Transverse colon (tissue), 4 donors: ENCODE data around the gene COL11A2. TPM values are rescaled to one million over a fixed set of nuclear protein-coding genes. Genes with fewer than 3 reads are reported as not detected.

Experiments used
- DNase-seq: peaks from one replicate; pipeline ENCODE4 v3.0.0-alpha.2; 2019
- H3K27ac ChIP-seq, 4 donors: fragments of 200-600 bp; sonication (generic); 2 replicates each; pipeline ENCODE4 v1.5.1; 2016 to 2018; ENCODE audit warnings: inconsistent platforms in 4 of 4
- H3K27me3 ChIP-seq: fragments of 200-600 bp; sonication (generic); 2 replicates; pipeline ENCODE4 v1.5.1; 2017; ENCODE audit warnings: inconsistent platforms
- H3K36me3 ChIP-seq, 4 donors: fragments of 200-600 bp; sonication (generic); 2 replicates each; pipeline ENCODE4 v1.5.1; 2017 to 2019; ENCODE audit warnings: inconsistent platforms in 4 of 4
- H3K4me1 ChIP-seq, 4 donors: fragments of 200-600 bp; sonication (generic); 2 replicates each; pipeline ENCODE4 v1.5.1; 2017 to 2020; ENCODE audit warnings: inconsistent platforms in 4 of 4
- H3K4me3 ChIP-seq, 4 donors: fragments of 200-600 bp; sonication (generic); 1 replicate in 1 of 4; 2 replicates in 3 of 4; pipeline versions ENCODE4 v1.5.1 to v1.6.1; 2017 to 2019; ENCODE audit warnings: inconsistent platforms in 4 of 4
- H3K9me3 ChIP-seq, 2 donors: fragments of 200-600 bp; sonication (generic); 2 replicates each; pipeline ENCODE4 v1.5.1; 2017 to 2019; ENCODE audit warnings: inconsistent platforms in 2 of 2
- EP300 ChIP-seq: sonication (generic); formaldehyde crosslinking; IDR thresholded peaks from one replicate; pipeline ENCODE4 v1.6.1; 2017; ENCODE audit warnings: antibody characterized with exemption, low read depth
- POLR2A ChIP-seq: fragments of 450-650 bp; IDR thresholded peaks from one replicate; pipeline ENCODE4 v1.6.1; 2016; ENCODE audit warnings: antibody characterized with exemption, mild to moderate bottlenecking, moderate library complexity
- POLR2AphosphoS5 ChIP-seq, 3 donors: sonication (generic); formaldehyde crosslinking; IDR thresholded peaks; one replicate each; pipeline ENCODE4 v1.6.1; 2016; ENCODE audit warnings: antibody characterized with exemption in 3 of 3
- WGBS, 2 donors: methylation state at CpG; one replicate each; pipeline ENCODE4 v1.1.5; 2018; ENCODE audit warnings: low coverage in 1 of 2; 5-methylcytosine and 5-hydroxymethylcytosine counted together
- in situ Hi-C, 4 donors: fragments of 200-750 bp; cut with MboI; loops; one replicate each; pipeline versions ENCODE4 v1.15.0 to v1.15.1; 2017; ENCODE audit warnings: low sequenced_read_pairs in 3 of 4, low pct_ligation_motif_present in 1 of 4, low pct_unique_long_range_greater_than_20kb in 1 of 4
- intact Hi-C: fragments of 100-400 bp; cut with DNase I; formaldehyde crosslinking; loops from one replicate; pipeline ENCODE4 v1.15.1; 2023; ENCODE audit warnings: low total_unique reads
- total RNA-seq, 4 donors: library from RNA; depleted of rRNA; stranded (reverse); fragments of >200 nt; gene quantifications; one replicate each; pipeline ENCODE4 v1.1.0, GENCODE V29; 2016
- TF ChIP-seq, protein P1 (sequence below), 5 experiments: fragments of 200-600 bp in 3 of 5; fragments of 450-650 bp in 2 of 5; sonication (generic) in 3 of 5; IDR thresholded peaks; 1 replicate in 2 of 5; 2 replicates in 3 of 5; pipeline ENCODE4 v1.5.1; 2016 to 2017; ENCODE audit warnings: antibody characterized with exemption in 5 of 5, inconsistent platforms in 3 of 5, mild to moderate bottlenecking in 2 of 5, moderate library complexity in 1 of 5

COL11A2 gene
- total RNA-seq, 4 donors from 2014 or later, result 0.14 to 0.79 (median 0.75) TPM; not detected in 1

DNA sequence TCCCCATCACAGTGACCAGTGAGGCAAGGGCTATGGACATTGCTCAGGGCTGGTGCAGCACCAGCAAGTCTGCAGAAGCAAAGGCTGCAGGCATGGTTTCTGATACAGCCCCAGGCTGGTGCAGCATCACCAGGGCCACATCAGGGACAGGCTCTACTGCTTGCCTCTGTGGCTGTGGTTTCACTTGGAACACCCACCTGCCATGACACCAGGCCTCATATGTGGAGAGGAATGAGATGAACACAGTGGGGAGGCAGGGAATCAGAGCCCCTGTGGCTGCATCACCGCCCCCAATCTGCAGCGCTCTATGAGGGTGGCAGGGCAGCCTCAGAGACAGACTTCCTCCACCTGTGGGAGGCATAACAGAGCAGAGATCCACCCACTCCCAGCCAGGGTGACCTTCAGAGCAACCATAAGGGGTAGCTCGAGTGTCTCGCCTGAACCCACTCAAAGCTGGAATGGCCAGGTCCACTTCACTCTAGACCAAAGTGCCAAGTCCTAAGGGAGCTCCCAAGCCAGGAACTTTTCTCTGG is 23.9 kb upstream of the COL11A2 start:
- TF ChIP-seq, protein P1, sequence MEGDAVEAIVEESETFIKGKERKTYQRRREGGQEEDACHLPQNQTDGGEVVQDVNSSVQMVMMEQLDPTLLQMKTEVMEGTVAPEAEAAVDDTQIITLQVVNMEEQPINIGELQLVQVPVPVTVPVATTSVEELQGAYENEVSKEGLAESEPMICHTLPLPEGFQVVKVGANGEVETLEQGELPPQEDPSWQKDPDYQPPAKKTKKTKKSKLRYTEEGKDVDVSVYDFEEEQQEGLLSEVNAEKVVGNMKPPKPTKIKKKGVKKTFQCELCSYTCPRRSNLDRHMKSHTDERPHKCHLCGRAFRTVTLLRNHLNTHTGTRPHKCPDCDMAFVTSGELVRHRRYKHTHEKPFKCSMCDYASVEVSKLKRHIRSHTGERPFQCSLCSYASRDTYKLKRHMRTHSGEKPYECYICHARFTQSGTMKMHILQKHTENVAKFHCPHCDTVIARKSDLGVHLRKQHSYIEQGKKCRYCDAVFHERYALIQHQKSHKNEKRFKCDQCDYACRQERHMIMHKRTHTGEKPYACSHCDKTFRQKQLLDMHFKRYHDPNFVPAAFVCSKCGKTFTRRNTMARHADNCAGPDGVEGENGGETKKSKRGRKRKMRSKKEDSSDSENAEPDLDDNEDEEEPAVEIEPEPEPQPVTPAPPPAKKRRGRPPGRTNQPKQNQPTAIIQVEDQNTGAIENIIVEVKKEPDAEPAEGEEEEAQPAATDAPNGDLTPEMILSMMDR (IDR thresholded peaks at IDR 0.05), result no peak
- TF ChIP-seq POLR2A, result no peak
- WGBS, 2 donors, result 92% methylated on average over 4 of the region's 4 CpGs; no CpG with 5 or more reads in 1 of the 2 donors
- peaks cover 0 to 19% (median 9%) of the 10 kb centered on the region in 4 donors for H3K4me1 ChIP-seq
- no peak overlapping the region for H3K27ac ChIP-seq
- no peak for DNase-seq
- in situ Hi-C loops, result no loop called here
- H3K36me3 ChIP-seq, result no peaks in the 10 kb centered on the region
- intact Hi-C loops, result no loop called here
- peaks cover 32% of the 10 kb centered on the region for H3K27me3 ChIP-seq
- no peaks in the 10 kb centered on the region for H3K9me3 ChIP-seq
- H3K4me3 ChIP-seq, result no peak overlapping the region

DNA sequence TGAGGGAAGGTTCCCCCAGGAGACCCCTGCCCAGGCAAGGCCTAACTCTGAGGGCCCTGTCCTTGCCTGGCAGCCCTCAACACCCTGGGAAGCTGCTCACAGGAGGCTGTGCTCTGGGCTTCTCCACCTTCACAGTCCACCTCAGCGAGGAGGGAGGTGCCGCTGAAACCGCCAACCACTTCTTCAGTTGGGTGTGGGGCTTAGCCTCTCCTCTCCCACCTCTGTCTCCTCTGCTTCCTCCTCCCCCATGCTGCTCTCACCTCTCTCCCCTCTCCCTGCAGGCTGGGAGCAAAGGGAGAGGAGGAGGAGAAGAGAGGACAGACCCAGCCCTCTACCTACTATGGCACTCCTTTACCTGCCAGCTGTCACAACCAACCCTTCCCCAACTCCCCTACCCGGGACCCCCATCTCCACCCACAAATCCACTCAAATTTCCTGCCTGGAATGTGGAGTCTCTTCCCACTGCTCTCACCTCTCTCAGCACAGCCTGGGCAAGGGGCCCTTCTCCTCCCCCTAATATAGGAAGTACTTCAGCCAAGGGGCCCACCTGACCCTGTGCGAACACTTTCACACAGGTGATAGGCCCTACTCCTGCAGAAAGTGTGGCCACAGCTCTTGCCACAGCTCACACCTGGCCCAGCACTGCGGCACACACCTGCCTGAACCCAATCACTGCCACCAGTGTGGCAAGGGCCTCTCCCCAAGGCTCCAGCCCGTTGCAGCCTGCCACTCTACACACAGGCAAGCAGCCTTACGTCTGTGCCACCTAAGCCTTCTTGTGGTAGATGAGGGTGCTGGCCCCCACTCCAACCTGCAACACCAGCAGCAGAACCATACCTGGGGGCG is 23.2 kb upstream of the COL11A2 start:
- in situ Hi-C loops, result no loop called here
- WGBS, 2 donors, result 77% methylated on average over 8 of the region's 9 CpGs; no CpG with 5 or more reads in 1 of the 2 donors

DNA sequence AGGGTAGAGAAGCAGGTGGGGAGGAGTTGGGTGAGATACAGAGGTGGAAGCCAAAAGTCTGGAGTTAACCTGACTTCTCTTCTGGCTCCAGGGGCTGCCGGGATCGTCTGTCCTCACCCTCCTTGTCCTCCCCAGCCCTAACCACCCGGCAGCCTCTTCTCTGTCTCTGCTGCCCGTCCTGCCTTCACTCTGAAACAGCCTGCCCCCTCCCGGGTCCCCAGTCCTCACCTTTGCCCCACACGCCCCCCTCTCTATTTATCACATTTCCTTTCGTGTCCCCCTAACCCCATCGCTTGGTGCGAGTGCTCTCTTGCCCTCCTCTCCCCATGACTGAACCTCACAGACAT is 21.7 kb upstream of the COL11A2 start:
- peaks cover 18% of the 10 kb centered on the region for H3K27me3 ChIP-seq
- 16 to 40% methylated on average over 1 to 9 of the region's 9 CpGs for WGBS, 2 donors
- H3K36me3 ChIP-seq, result peaks cover 0 to 11% (median 0%) of the 10 kb centered on the region in 4 donors
- peak overlapping the region in 1 of 4 donors; percentile 14 for H3K4me3 ChIP-seq
- intact Hi-C loops, result no loop called here
- in situ Hi-C loops, result no loop called here
- H3K9me3 ChIP-seq, result no peaks in the 10 kb centered on the region
- H3K4me1 ChIP-seq, result peaks cover under 1 to 23% (median 11%) of the 10 kb centered on the region in 4 donors
- DNase-seq, result no peak
- TF ChIP-seq POLR2AphosphoS5 (IDR thresholded peaks at IDR 0.05) (no peak), POLR2A (no peak), EP300 (no peak)
- TF ChIP-seq, protein P1 (IDR thresholded peaks at IDR 0.05), result no peak
- peak overlapping the region in 2 of 4 donors; percentile 3 to 15 for H3K27ac ChIP-seq

More for the DNA sequence above, 23.2 kb upstream of the COL11A2 start:
- peaks cover 0 to 2% (median 0%) of the 10 kb centered on the region in 4 donors for H3K36me3 ChIP-seq
- no peak overlapping the region for H3K4me3 ChIP-seq
- H3K4me1 ChIP-seq, result peaks cover 0 to 19% (median 9%) of the 10 kb centered on the region in 4 donors
- no peak overlapping the region for H3K27ac ChIP-seq
- peaks cover 28% of the 10 kb centered on the region for H3K27me3 ChIP-seq
- H3K9me3 ChIP-seq, result no peaks in the 10 kb centered on the region
- intact Hi-C loops, result no loop called here
- no peak for DNase-seq
- TF ChIP-seq POLR2AphosphoS5 (IDR thresholded peaks at IDR 0.05) (no peak), POLR2A (no peak), EP300 (no peak)
- TF ChIP-seq, protein P1 (IDR thresholded peaks at IDR 0.05), result no peak

DNA sequence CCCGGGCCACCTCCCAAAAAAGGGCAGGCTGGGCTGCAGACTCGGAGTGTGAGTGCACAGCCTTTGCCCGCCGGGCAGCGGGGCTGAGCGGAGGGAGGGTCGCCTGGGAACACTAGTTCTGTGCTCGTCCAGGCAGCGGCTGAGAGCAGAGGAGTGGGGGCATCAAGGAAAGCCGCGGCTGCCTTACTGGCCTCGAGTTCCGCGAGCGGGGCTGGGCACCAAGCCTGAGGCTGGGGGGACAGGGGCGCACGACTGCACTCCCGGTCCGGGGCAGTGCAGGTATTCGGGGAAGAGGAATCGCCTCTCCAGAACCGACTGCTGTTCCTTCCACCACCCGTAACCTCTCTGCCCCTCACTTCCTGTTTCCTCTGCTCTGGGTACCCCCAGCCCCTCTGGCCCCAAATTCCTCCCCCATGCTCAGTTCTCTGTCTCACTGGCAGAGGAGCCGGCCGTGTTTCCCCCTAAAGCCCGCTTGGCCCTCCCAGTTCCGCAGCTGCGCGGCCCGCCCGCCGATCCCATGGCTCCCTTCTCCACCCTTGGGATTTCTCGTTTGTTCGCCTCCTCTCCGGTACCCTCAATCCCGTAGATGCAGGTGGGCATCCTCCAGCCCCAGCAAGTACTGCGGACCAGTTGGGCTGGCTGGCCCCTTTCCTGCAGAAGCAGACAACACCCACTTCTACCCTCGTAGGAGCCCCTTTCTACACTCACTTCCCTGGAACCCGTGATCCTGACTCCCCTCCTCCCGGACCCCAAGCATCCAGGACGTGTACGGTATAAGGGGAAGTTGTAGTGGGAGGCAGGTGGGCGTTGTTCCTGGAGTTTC is 21.1 kb upstream of the COL11A2 start:
- peaks cover 4 to 27% (median 13%) of the 10 kb centered on the region in 4 donors for H3K4me1 ChIP-seq
- peak overlapping the region in 2 of 4 donors; percentile 2 to 3 for H3K27ac ChIP-seq
- intact Hi-C loops (no loop called here), in situ Hi-C loops (no loop called here)
- no peaks in the 10 kb centered on the region for H3K9me3 ChIP-seq
- H3K36me3 ChIP-seq, result peaks cover 0 to 11% (median 0%) of the 10 kb centered on the region in 4 donors
- peak overlapping the region; percentile 3 to 47 (median 22) for H3K4me3 ChIP-seq
- peaks cover 18% of the 10 kb centered on the region for H3K27me3 ChIP-seq
- TF ChIP-seq POLR2A, result peak; percentile 16
- TF ChIP-seq POLR2AphosphoS5 (IDR thresholded peaks at IDR 0.05), result peak in 1 of 3 donors; percentile 22
- TF ChIP-seq EP300, result no peak
- TF ChIP-seq, protein P1 (IDR thresholded peaks at IDR 0.05), result no peak
- DNase-seq, result no peak
- 1% methylated on average over 32 of the region's 43 CpGs; no CpG with 5 or more reads in 1 of the 2 donors for WGBS, 2 donors
